Endodermal cell (in vitro differentiated cells): ENCODE measurements around the gene TMA7B. TPM values are rescaled to one million over a fixed set of nuclear protein-coding genes. Genes with fewer than 3 reads are reported as not detected.

Source experiments
- DNase-seq: peaks from one replicate; pipeline ENCODE4 v3.0.0-alpha.2; 2017
- H3K27ac ChIP-seq: 2 replicates; pipeline ENCODE4 v1.5.1; 2013; ENCODE audit warnings: mild to moderate bottlenecking, low read depth, low read length, moderate library complexity
- H3K27me3 ChIP-seq: 2 replicates; pipeline ENCODE4 v1.6.1; 2013; ENCODE audit warnings: mild to moderate bottlenecking, low read length, moderate library complexity; ENCODE audit not compliant: insufficient read depth, control insufficient read depth, poor library complexity, severe bottlenecking
- H3K36me3 ChIP-seq: 2 replicates; pipeline ENCODE4 v1.7.0; 2013; ENCODE audit warnings: mild to moderate bottlenecking, low read length, moderate library complexity; ENCODE audit not compliant: control insufficient read depth, insufficient read depth
- H3K4me1 ChIP-seq: one replicate; pipeline ENCODE4 v1.7.0; 2013; ENCODE audit warnings: low read length; ENCODE audit not compliant: control insufficient read depth, insufficient read depth
- H3K4me3 ChIP-seq: 2 replicates; pipeline ENCODE4 v1.5.1; 2013; ENCODE audit warnings: mild to moderate bottlenecking, low read length, moderate library complexity
- H3K9ac ChIP-seq: 2 replicates; pipeline ENCODE4 v1.6.1; 2013; ENCODE audit warnings: mild to moderate bottlenecking, low read length, moderate library complexity; ENCODE audit not compliant: poor library complexity, severe bottlenecking; ENCODE audit errors: extremely low read depth
- H3K9me3 ChIP-seq: 2 replicates; pipeline ENCODE4 v1.6.1; 2013; ENCODE audit warnings: mild to moderate bottlenecking, low read length, moderate library complexity; ENCODE audit not compliant: control insufficient read depth
- H3K27ac Mint-ChIP-seq: 2 replicates; pipeline ENCODE4 v1.8.0; 2020; ENCODE audit warnings: mixed read lengths
- H3K27me3 Mint-ChIP-seq: 2 replicates; pipeline ENCODE4 v1.8.0; 2021; ENCODE audit warnings: mild to moderate bottlenecking, mixed read lengths; ENCODE audit not compliant: insufficient read depth
- H3K36me3 Mint-ChIP-seq: 2 replicates; pipeline ENCODE4 v1.8.0; 2020; ENCODE audit warnings: low read depth, mixed read lengths
- H3K4me1 Mint-ChIP-seq: 2 replicates; pipeline ENCODE4 v1.8.0; 2020; ENCODE audit warnings: mixed read lengths
- H3K4me3 Mint-ChIP-seq: 2 replicates; pipeline ENCODE4 v1.8.0; 2020; ENCODE audit warnings: mild to moderate bottlenecking, moderate library complexity, mixed read lengths
- H3K9me3 Mint-ChIP-seq: 2 replicates; pipeline ENCODE4 v1.8.0; 2020; ENCODE audit warnings: mild to moderate bottlenecking, mixed read lengths
- WGBS, 2 experiments: methylation state at CpG; one replicate each; pipeline versions ENCODE4 v1.1.5 to v1.1.7; 2013; ENCODE audit warnings: missing lambda C conversion rate in 2 of 2, mixed read lengths in 1 of 2; ENCODE audit not compliant: insufficient coverage in 1 of 2, insufficient read length in 1 of 2; 5-methylcytosine and 5-hydroxymethylcytosine counted together
- total RNA-seq, 2 donors: library from RNA; stranded (reverse); fragmentation: NEBNext Ultra II Directional in 1 of 2; extraction: Animal tissue kit (Norgen Biotek cat#: 25700) in 1 of 2; gene quantifications; 2 replicates in 1 of 2; 3 replicates in 1 of 2; pipeline ENCODE4 v1.2.1, GENCODE V29; 2021
- TF ChIP-seq, protein P1 (sequence below): fragments of 200-600 bp; sonication (generic); conservative IDR thresholded peaks from 2 replicates; pipeline ENCODE4 v1.5.0; 2021; ENCODE audit warnings: antibody characterized with exemption, mild to moderate bottlenecking

Gene TMA7B
- total RNA-seq, 2 donors from 2014 or later = not detected

DNA sequence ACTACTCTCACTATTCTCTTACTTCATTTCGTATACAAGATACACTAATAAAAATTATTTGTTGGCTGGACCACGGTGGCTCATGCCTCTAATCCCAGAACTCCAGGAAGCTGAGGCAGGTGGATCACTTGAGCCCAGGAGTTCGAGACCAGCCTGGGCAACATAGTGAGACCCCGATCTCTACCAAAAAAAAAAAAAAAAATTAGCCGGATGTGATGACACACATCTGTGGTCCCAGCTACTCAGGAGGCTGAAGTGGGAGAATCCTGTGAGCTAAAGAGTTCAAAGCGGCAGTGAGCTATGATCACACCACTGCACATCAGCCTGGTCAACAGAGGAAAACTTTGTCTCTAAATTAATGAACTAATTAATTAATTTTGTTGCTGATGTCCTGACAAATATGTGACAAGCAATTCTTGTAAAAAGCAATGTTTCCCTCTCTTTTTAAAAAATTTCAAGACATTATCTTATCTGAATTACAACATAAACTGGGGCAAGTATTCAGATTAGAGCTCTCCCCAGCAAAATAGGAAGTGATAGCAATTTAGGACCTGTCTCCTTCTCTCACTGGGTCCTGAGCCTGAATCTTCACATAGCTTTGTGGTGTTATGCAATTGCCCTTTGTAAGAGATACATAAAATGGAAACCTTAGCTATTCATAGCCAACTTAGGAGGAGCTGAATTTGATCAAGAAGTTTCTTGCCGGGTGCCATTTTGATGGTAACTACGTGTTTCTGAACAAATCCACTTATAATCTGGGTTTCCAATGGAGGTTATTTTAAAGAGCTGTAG lies 17.6 kb upstream of the TMA7B start:
- peaks cover 68% of the 10 kb centered on the region for H3K4me1 Mint-ChIP-seq
- Histone ChIP-seq H3K27me3 (no peaks in the 10 kb centered on the region), H3K9me3 (no peaks in the 10 kb centered on the region), H3K27ac (no peak overlapping the region), H3K4me1 (peaks cover 28% of the 10 kb centered on the region), H3K9ac (no peak overlapping the region), H3K36me3 (no peaks in the 10 kb centered on the region), H3K4me3 (no peak overlapping the region)
- H3K36me3 Mint-ChIP-seq = no peaks in the 10 kb centered on the region
- H3K4me3 Mint-ChIP-seq = no peak overlapping the region
- H3K27me3 Mint-ChIP-seq = no peaks in the 10 kb centered on the region
- peak; percentile 15 for DNase-seq
- TF ChIP-seq, protein P1, sequence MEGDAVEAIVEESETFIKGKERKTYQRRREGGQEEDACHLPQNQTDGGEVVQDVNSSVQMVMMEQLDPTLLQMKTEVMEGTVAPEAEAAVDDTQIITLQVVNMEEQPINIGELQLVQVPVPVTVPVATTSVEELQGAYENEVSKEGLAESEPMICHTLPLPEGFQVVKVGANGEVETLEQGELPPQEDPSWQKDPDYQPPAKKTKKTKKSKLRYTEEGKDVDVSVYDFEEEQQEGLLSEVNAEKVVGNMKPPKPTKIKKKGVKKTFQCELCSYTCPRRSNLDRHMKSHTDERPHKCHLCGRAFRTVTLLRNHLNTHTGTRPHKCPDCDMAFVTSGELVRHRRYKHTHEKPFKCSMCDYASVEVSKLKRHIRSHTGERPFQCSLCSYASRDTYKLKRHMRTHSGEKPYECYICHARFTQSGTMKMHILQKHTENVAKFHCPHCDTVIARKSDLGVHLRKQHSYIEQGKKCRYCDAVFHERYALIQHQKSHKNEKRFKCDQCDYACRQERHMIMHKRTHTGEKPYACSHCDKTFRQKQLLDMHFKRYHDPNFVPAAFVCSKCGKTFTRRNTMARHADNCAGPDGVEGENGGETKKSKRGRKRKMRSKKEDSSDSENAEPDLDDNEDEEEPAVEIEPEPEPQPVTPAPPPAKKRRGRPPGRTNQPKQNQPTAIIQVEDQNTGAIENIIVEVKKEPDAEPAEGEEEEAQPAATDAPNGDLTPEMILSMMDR = no peak
- H3K27ac Mint-ChIP-seq = no peak overlapping the region
- no peaks in the 10 kb centered on the region for H3K9me3 Mint-ChIP-seq
- 87 to 96% methylated on average over 7 to 8 of the region's 8 CpGs for WGBS, 2 experiments

- TF ChIP-seq, protein P1 = peak; percentile 74
- peaks cover 28% of the 10 kb centered on the region for H3K4me1 ChIP-seq
- no peak overlapping the region for H3K9ac ChIP-seq
- Mint-ChIP-seq H3K27me3 (peaks cover 2% of the 10 kb centered on the region), H3K9me3 (no peaks in the 10 kb centered on the region), H3K36me3 (no peaks in the 10 kb centered on the region), H3K4me1 (peaks cover 65% of the 10 kb centered on the region), H3K4me3 (no peak overlapping the region), H3K27ac (peak overlapping the region; percentile 64)
- 20 to 64% methylated on average over 1 to 5 of the region's 5 CpGs for WGBS, 2 experiments
- H3K4me3 ChIP-seq = no peak overlapping the region
- H3K27ac ChIP-seq = no peak overlapping the region
- DNase-seq = peak; percentile 90
- H3K9me3 ChIP-seq = no peaks in the 10 kb centered on the region
- no peaks in the 10 kb centered on the region for H3K36me3 ChIP-seq
- no peaks in the 10 kb centered on the region for H3K27me3 ChIP-seq
Measured at GRCh38 chr22:39943337-39943736, 16.9 kb upstream of the TMA7B start.

DNA sequence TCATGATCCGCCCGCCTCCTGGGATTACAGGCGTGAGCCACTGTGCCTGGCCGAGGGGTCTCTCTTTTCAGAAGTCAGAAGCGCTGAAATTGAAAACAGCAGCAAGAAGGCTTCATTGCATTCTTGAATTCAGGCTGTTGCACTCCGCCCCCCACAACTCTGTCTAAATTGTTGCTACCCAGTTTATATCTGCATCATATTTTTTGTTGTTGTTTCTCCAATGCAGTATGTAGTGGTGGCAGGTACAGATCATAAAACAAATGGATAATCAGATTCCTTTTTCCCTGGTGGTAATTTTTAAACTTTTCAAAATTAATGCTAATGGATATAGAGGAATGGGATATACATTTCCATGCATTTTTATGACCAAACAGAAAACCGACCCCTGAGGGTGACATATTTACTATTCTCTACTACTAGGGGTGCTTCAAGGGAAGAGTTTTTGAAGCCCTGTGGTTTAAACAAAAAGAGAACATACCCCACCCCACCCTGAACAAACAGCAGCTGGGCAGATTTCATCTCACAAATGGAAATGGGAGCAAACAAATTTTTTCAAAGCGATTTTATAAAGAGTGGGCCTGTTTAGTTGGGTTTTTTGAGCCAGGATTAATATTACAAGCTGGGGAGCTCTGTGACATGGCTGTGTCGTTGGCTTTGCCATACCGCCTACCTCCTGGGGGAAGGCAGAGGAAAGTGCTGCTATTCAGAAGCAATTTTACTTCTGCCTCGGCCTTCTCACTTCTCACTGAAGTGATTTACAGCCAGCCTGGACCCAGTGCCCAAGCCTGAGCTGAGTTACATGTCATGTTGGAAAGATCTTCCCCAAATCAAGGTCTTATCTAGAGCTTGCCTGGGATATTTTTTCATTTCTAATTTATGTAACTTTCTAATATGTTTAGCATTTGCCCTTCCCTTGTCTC lies 16.0 kb upstream of the TMA7B start:
- H3K36me3 Mint-ChIP-seq = no peaks in the 10 kb centered on the region
- TF ChIP-seq, protein P1 = no peak
- Histone ChIP-seq H3K36me3 (no peaks in the 10 kb centered on the region), H3K4me3 (no peak overlapping the region), H3K9me3 (no peaks in the 10 kb centered on the region), H3K4me1 (peaks cover 28% of the 10 kb centered on the region), H3K27me3 (no peaks in the 10 kb centered on the region), H3K27ac (no peak overlapping the region), H3K9ac (no peak overlapping the region)
- no peak overlapping the region for H3K27ac Mint-ChIP-seq
- H3K4me3 Mint-ChIP-seq = no peak overlapping the region
- H3K4me1 Mint-ChIP-seq = peaks cover 61% of the 10 kb centered on the region
- H3K9me3 Mint-ChIP-seq = no peaks in the 10 kb centered on the region
- peaks cover 11% of the 10 kb centered on the region for H3K27me3 Mint-ChIP-seq
- WGBS, 2 experiments = 80 to 84% methylated on average over 9 to 11 of the region's 11 CpGs
- no peak for DNase-seq
